Right lobe of liver (tissue), 6 donors: ENCODE measurements around the gene SRC. TPM values are rescaled to one million over a fixed set of nuclear protein-coding genes. Genes with fewer than 3 reads are reported as not detected.

Source experiments
- ATAC-seq, 4 donors: fragments of 200-7000 bp; cut with Tn5 transposase; one replicate each; pipeline ENCODE4 v1.9.1; 2020; ENCODE audit warnings: mild to moderate bottlenecking in 4 of 4, moderate library complexity in 4 of 4
- DNase-seq, 3 donors: peaks; one replicate each; pipeline ENCODE4 v3.0.0-alpha.2; 2020
- H3K27ac ChIP-seq, 3 donors: fragments of 200-600 bp; one replicate each; pipeline ENCODE4 v1.8.0; 2022
- H3K27me3 ChIP-seq, 2 donors: fragments of 200-600 bp; one replicate each; pipeline ENCODE4 v1.8.0; 2022
- H3K36me3 ChIP-seq, 4 donors: fragments of 200-600 bp; sonication (generic) in 1 of 4; one replicate each; pipeline versions ENCODE4 v1.5.1 to v1.8.0; 2017 to 2022; ENCODE audit warnings: control low read depth in 1 of 4
- H3K4me1 ChIP-seq, 4 donors: fragments of 200-600 bp; sonication (generic) in 1 of 4; one replicate each; pipeline versions ENCODE4 v1.5.1 to v1.8.0; 2017 to 2022; ENCODE audit warnings: control low read depth in 1 of 4
- H3K4me3 ChIP-seq, 3 donors: fragments of 200-600 bp; one replicate each; pipeline ENCODE4 v1.8.0; 2022
- H3K9me3 ChIP-seq, 4 donors: fragments of 200-600 bp; sonication (generic) in 1 of 4; one replicate each; pipeline versions ENCODE4 v1.5.1 to v1.8.0; 2017 to 2022; ENCODE audit warnings: control low read depth in 1 of 4
- POLR2A ChIP-seq: fragments of 450-650 bp; IDR thresholded peaks from one replicate; pipeline ENCODE4 v1.6.1; 2017; ENCODE audit warnings: antibody characterized with exemption, mild to moderate bottlenecking
- WGBS: methylation state at CpG from one replicate; pipeline ENCODE4 v1.1.6; 2018; ENCODE audit warnings: low coverage, low lambda C conversion rate; ENCODE audit not compliant: insufficient coverage; ENCODE audit errors: missing lambda C conversion rate; 5-methylcytosine and 5-hydroxymethylcytosine counted together
- intact Hi-C, 2 donors: fragments of 100-400 bp; cut with DNase I; formaldehyde crosslinking; loops; one replicate each; pipeline versions ENCODE4 v1.11.2 to v1.14.1; 2022
- total RNA-seq, 6 experiments: library from RNA; depleted of rRNA in 2 of 6; stranded (reverse); fragments of >200 nt in 2 of 6; fragmentation: NEBNext Ultra II Directional in 3 of 6; extraction: Animal tissue kit (Norgen Biotek cat#: 25700) in 3 of 6; gene quantifications; one replicate each; pipeline versions ENCODE4 v1.1.0 to v1.2.4, GENCODE V29; 2016 to 2023
- TF ChIP-seq, protein P1 (sequence below), 4 donors: fragments of 200-600 bp in 3 of 4; fragments of 450-650 bp in 1 of 4; IDR thresholded peaks; one replicate each; pipeline versions ENCODE4 v1.5.1 to v1.8.0; 2016 to 2022; ENCODE audit warnings: antibody characterized with exemption in 4 of 4, mild to moderate bottlenecking in 2 of 4
- donor health status: DM: no; HTN: yes; CAD: no.
- donor health status: DM: no; HTN: no; CAD: no.
- donor health status: DM: no; HTN: no; CAD: no.
- donor health status: DM: no; HTN: yes; CAD: no.
- donor health status: DM: no; HTN: yes; CAD: no.

The SRC gene
- total RNA-seq, 6 experiments from 2014 or later: 3.1 to 17.3 (median 11.2) TPM

DNA sequence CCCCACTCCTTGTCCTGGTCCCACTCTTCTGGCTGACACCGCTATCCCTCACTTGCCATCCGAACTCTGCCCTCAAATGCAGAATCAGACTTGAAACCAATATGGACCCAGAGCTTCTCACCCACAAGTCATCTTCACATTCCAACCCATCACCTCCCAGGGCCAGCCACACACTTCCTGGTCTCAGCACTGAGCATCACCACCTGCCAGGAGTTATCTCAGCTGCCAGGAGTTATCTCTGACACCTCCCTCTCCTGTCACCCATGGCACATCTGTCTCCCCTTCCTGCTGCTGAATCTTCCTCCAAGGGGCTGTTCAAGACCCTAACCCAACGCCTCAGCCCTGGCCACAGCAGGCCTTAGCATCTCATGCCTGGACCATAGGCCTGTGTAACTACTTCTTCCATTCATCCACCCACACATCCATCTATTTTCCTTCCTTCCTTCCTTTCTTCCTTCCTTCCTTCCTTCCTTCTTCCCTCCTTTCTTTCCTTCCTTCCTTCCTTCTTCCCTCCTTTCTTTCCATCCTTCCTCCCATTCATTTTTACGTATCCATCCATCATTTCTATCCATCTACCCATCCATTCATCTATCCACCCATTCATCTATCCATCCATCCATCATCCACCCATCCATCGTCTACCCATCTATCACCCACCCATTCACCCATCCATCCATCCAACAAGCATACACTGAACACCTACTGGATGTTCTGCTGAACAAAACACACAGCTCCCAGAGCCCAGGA is 100.5 kb downstream of the SRC start:
- DNase-seq: no peak
- no peaks in the 10 kb centered on the region for H3K27me3 ChIP-seq
- H3K36me3 ChIP-seq: no peaks in the 10 kb centered on the region
- H3K9me3 ChIP-seq: no peaks in the 10 kb centered on the region
- intact Hi-C loops: no loop called here
- TF ChIP-seq POLR2A: no peak
- TF ChIP-seq, protein P1, sequence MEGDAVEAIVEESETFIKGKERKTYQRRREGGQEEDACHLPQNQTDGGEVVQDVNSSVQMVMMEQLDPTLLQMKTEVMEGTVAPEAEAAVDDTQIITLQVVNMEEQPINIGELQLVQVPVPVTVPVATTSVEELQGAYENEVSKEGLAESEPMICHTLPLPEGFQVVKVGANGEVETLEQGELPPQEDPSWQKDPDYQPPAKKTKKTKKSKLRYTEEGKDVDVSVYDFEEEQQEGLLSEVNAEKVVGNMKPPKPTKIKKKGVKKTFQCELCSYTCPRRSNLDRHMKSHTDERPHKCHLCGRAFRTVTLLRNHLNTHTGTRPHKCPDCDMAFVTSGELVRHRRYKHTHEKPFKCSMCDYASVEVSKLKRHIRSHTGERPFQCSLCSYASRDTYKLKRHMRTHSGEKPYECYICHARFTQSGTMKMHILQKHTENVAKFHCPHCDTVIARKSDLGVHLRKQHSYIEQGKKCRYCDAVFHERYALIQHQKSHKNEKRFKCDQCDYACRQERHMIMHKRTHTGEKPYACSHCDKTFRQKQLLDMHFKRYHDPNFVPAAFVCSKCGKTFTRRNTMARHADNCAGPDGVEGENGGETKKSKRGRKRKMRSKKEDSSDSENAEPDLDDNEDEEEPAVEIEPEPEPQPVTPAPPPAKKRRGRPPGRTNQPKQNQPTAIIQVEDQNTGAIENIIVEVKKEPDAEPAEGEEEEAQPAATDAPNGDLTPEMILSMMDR (IDR thresholded peaks at IDR 0.05): no peak
- ATAC-seq: no peak
- WGBS: 54% methylated on average over 5 of the region's 5 CpGs
- H3K27ac ChIP-seq: no peak overlapping the region
- H3K4me3 ChIP-seq: no peak overlapping the region
- H3K4me1 ChIP-seq: no peaks in the 10 kb centered on the region

DNA sequence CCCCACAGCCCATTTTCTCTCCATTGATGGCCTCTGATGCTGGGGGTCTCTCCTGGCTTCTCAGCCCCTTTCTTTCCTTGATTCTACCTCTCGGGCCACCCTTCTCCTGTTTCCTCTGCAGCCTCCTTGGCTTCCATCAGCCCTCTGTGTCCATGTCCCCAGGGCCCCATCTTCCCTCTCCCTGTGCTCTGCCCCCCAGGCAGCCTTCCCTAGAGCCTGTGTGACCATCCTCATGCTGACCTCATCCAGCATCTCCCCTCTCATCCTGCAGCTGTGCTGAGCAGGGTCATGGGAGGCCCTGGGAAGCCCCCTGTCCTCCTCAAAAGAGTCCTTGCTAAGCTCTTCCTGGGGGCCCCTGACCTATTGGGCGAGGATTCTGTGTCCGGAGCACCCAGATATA is 101.7 kb downstream of the SRC start:
- intact Hi-C loops: no loop called here
- Histone ChIP-seq H3K4me3 (no peak overlapping the region), H3K27ac (no peak overlapping the region), H3K36me3 (no peaks in the 10 kb centered on the region), H3K4me1 (no peaks in the 10 kb centered on the region), H3K27me3 (no peaks in the 10 kb centered on the region), H3K9me3 (no peaks in the 10 kb centered on the region)
- ATAC-seq (no peak), DNase-seq (no peak)
- no peak for TF ChIP-seq POLR2A
- TF ChIP-seq, protein P1 (IDR thresholded peaks at IDR 0.05): no peak
- WGBS: 90% methylated on average over 2 of the region's 3 CpGs

DNA sequence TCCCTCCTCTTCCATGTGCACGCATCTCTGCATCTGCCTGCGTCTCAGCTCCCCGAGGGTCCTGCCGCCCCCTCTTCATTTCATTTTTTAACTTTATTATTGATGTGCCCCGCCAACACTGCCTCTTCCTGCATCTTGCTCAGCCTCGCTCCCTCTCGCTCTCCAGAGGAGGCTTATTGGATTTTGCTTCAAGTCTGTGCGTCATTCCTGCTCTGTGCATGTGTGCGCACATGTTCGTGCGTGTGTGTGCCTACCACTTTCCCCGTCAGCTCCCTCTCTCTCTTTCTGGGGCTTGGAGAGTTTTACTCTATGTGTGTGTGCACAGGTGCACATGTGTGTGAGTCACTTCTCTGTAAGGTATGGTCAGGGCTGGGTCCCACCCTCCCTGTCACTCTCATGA is 103.3 kb downstream of the SRC start:
- ATAC-seq: no peak
- 70% methylated on average over 8 of the region's 12 CpGs for WGBS
- Histone ChIP-seq H3K4me3 (no peak overlapping the region), H3K36me3 (no peaks in the 10 kb centered on the region), H3K27ac (no peak overlapping the region), H3K9me3 (no peaks in the 10 kb centered on the region), H3K27me3 (no peaks in the 10 kb centered on the region), H3K4me1 (no peaks in the 10 kb centered on the region)
- no peak for DNase-seq
- no peak for TF ChIP-seq POLR2A
- TF ChIP-seq, protein P1 (IDR thresholded peaks at IDR 0.05): no peak
- intact Hi-C loops: no loop called here

DNA sequence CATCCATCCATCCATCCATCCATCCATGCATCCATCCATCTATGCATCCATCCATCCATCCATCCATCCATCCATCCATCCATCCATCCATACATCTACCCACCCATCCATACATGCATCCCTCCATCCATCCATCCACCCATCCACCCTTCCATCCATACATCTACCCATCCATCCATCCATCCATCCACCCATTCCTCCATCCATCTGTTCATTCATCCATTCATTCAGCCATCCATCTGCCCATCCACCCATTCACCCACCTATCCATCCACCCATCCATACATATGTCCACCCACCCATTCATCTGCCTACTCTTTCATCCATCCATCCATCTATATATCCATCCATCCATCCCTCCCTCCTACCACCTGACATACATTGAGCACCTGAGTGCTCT is 104.4 kb downstream of the SRC start:
- intact Hi-C loops: loop anchor here in 1 of 2 donors (10.0 kb wide), 1 partner anchor 64 kb away; no protein-coding TSS in a partner anchor
- DNase-seq (no peak), ATAC-seq (no peak)
- Histone ChIP-seq H3K36me3 (no peaks in the 10 kb centered on the region), H3K27ac (no peak overlapping the region), H3K9me3 (peaks cover 0 to 2% (median 0%) of the 10 kb centered on the region in 4 donors), H3K4me3 (no peak overlapping the region), H3K27me3 (no peaks in the 10 kb centered on the region), H3K4me1 (no peaks in the 10 kb centered on the region)
- TF ChIP-seq, protein P1 (IDR thresholded peaks at IDR 0.05): no peak
- TF ChIP-seq POLR2A: no peak
